MM.1S (cell line): ENCODE results near the gene GJC1.

ENCODE experiments used
- CTCF ChIP-seq: fragments of 300-600 bp; sonication (generic); IDR thresholded peaks from 2 replicates; pipeline ENCODE4 v1.5.1; 2016; ENCODE audit warnings: antibody characterized with exemption, low read length, mixed read lengths
- EZH2 ChIP-seq: fragments of 300-600 bp; sonication (generic); optimal IDR thresholded peaks from 2 replicates; pipeline ENCODE3; 2017; ENCODE audit warnings: low read depth, mild to moderate bottlenecking, antibody characterized with exemption, low read length, mixed read lengths
- EZH2phosphoT487 ChIP-seq: fragments of 300-600 bp; sonication (generic); IDR thresholded peaks from 2 replicates; pipeline ENCODE4 v1.6.1; 2018; ENCODE audit warnings: antibody characterized with exemption, low read length

GRCh38 chr17:44862278-44862914 is 32.3 kb upstream of the GJC1 start:
- no peak for TF ChIP-seq CTCF
- no peak for TF ChIP-seq EZH2
- no peak for TF ChIP-seq EZH2phosphoT487
